NB4 (cell line): ENCODE results near the gene GABRB2.

Experiments used
- CTCF ChIP-seq: IDR thresholded peaks from one replicate; pipeline ENCODE4 v1.5.1; 2012; ENCODE audit warnings: low read depth, low read length
- POLR2A ChIP-seq: IDR thresholded peaks from 2 replicates; pipeline ENCODE4 v1.6.1; 2011; ENCODE audit warnings: mild to moderate bottlenecking; ENCODE audit not compliant: insufficient read length; ENCODE audit errors: extremely low read depth

- TF ChIP-seq POLR2A (no peak), CTCF (no peak)
These were observed 177.5 kb downstream of the GABRB2 start for GRCh38 chr5:161369022-161369421.
